Measurements from ENCODE around the gene PPP1R36. TPM values are rescaled to one million over a fixed set of nuclear protein-coding genes. Genes with fewer than 3 reads are reported as not detected.
A peak's percentile ranks its signal among the peaks of the same experiment; 100 is the strongest.

Gene PPP1R36
- total RNA-seq, 4 donors from 2014 or later, result 0.31 to 2.4 (median 0.55) TPM; not detected in 1

DNA sequence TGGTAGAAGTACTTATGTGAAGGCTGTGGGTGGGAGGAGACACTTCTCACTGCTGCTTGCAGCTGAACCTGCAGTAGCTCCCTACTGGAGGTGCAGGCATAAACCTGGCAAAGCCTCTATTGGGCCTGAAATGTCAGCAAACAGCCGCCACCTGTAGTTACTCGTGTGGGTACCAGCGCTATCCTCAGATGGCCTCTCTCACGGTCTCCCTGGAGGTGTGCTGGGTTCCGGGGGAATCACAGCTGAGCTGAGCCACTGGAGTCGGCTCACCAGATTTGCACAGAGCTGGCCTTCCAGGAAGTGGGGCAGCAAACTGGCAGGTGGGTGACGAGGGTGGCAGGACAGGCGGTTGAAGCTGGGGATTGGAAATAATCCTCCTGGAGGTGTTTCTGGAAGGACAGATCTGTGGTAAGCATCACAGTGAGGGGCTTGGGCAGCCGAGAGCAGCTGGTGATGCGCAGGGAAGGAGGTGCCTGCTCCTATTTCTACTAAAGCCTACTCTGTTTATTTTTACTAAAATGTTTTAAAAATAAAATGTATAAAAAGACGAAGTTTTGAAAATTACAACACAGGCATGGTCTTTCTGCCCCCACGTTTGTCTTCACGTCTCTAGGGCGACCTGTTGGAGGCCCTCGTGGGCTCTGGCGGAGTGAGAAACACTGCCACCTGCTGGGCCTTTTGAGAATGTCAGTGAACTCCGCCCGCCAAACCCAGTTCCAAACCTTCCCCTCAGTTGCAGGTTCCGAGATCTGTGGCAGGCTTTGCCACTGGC, 86.6 kb downstream of the PPP1R36 start:
- Histone ChIP-seq H3K27me3 (no peaks in the 10 kb centered on the region), H3K4me1 (peaks cover 0 to 5% of the 10 kb centered on the region in 2 donors), H3K4me3 (no peak overlapping the region), H3K9me3 (no peaks in the 10 kb centered on the region), H3K27ac (no peak overlapping the region), H3K36me3 (no peaks in the 10 kb centered on the region)
- DNase-seq (peak; percentile 41 to 59), ATAC-seq (peak; percentile 89 to 92)
- intact Hi-C loops (cut with DNase I; ENCODE audit: low total_unique reads), result loop anchor here (1.0 to 5.0 kb wide), 4 partner anchors 64 to 292 kb away; partner anchors contain the start of gene HSPA2
- in situ Hi-C loops (cut with MboI; ENCODE audit: low sequenced_read_pairs in 4 of 4), result loop anchor here (10.0 to 25.0 kb wide), 7 partner anchors 92 to 299 kb away; partner anchors contain the start of genes HSPA2 (in 2 of the 4) and PPP1R36 (in 2 of the 4)
- TF ChIP-seq POLR2A (IDR thresholded peaks at IDR 0.05), result no peak
- TF ChIP-seq, protein P1, sequence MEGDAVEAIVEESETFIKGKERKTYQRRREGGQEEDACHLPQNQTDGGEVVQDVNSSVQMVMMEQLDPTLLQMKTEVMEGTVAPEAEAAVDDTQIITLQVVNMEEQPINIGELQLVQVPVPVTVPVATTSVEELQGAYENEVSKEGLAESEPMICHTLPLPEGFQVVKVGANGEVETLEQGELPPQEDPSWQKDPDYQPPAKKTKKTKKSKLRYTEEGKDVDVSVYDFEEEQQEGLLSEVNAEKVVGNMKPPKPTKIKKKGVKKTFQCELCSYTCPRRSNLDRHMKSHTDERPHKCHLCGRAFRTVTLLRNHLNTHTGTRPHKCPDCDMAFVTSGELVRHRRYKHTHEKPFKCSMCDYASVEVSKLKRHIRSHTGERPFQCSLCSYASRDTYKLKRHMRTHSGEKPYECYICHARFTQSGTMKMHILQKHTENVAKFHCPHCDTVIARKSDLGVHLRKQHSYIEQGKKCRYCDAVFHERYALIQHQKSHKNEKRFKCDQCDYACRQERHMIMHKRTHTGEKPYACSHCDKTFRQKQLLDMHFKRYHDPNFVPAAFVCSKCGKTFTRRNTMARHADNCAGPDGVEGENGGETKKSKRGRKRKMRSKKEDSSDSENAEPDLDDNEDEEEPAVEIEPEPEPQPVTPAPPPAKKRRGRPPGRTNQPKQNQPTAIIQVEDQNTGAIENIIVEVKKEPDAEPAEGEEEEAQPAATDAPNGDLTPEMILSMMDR (IDR thresholded peaks at IDR 0.05 in 4 of 5, conservative IDR thresholded peaks at IDR 0.05 in 1 of 5), result peak; percentile 82 to 92 (median 89)

- H3K9me3 ChIP-seq, result no peaks in the 10 kb centered on the region
- in situ Hi-C loops (cut with MboI; ENCODE audit: low sequenced_read_pairs in 4 of 4), result loop anchor here (10.0 to 25.0 kb wide), 7 partner anchors 92 to 300 kb away; partner anchors contain the start of genes HSPA2 (in 2 of the 4) and PPP1R36 (in 2 of the 4)
- H3K27ac ChIP-seq, result no peak overlapping the region
- no peak overlapping the region for H3K4me3 ChIP-seq
- TF ChIP-seq, protein P1 (IDR thresholded peaks at IDR 0.05 in 4 of 5, conservative IDR thresholded peaks at IDR 0.05 in 1 of 5), result peak in 1 of 5 experiments; percentile 3
- no peak for TF ChIP-seq POLR2A (IDR thresholded peaks at IDR 0.05)
- ATAC-seq (no peak), DNase-seq (no peak)
- H3K4me1 ChIP-seq, result peaks cover 0 to 5% of the 10 kb centered on the region in 2 donors
- H3K36me3 ChIP-seq, result no peaks in the 10 kb centered on the region
- intact Hi-C loops (cut with DNase I; ENCODE audit: low total_unique reads), result loop anchor here (1.0 to 5.0 kb wide), 4 partner anchors 65 to 293 kb away; partner anchors contain the start of gene HSPA2
- H3K27me3 ChIP-seq, result no peaks in the 10 kb centered on the region
Measured at GRCh38 chr14:64636980-64637429, 87.2 kb downstream of the PPP1R36 start.

GRCh38 chr14:64637735-64638473, 88.1 kb downstream of the PPP1R36 start:
- intact Hi-C loops (cut with DNase I; ENCODE audit: low total_unique reads), result loop anchor here (5.0 kb wide), 2 partner anchors 66 to 206 kb away; no protein-coding TSS in a partner anchor
- Histone ChIP-seq H3K9me3 (no peaks in the 10 kb centered on the region), H3K36me3 (no peaks in the 10 kb centered on the region), H3K4me1 (peaks cover 0 to 5% of the 10 kb centered on the region in 2 donors), H3K27ac (no peak overlapping the region), H3K27me3 (no peaks in the 10 kb centered on the region), H3K4me3 (no peak overlapping the region)
- DNase-seq (no peak), ATAC-seq (no peak)
- in situ Hi-C loops (cut with MboI; ENCODE audit: low sequenced_read_pairs in 4 of 4), result loop anchor here (10.0 to 25.0 kb wide), 7 partner anchors 93 to 301 kb away; partner anchors contain the start of genes HSPA2 (in 2 of the 4) and PPP1R36 (in 2 of the 4)
- TF ChIP-seq POLR2A (IDR thresholded peaks at IDR 0.05), result no peak
- TF ChIP-seq, protein P1 (IDR thresholded peaks at IDR 0.05 in 4 of 5, conservative IDR thresholded peaks at IDR 0.05 in 1 of 5), result no peak

DNA sequence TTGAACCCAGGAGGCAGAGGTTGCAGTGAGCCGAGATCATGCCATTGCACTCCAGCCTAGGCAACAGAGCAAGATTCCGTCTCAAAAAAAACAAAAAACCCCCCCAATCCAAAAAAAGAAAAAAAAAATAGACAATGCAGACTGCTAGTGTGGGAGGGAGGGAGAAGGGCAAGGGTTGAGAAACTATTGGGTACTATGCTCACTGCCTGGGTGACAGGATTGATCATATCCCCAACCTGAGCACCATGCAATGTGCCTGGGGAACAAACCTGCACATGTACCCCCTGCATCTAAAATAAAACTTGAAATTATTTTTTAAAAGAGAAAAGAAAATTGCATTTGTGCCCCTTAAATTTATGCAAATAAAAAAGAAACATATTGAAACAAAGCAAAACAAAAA, 88.9 kb downstream of the PPP1R36 start:
- H3K4me3 ChIP-seq, result no peak overlapping the region
- no peaks in the 10 kb centered on the region for H3K9me3 ChIP-seq
- DNase-seq (no peak), ATAC-seq (no peak)
- H3K27ac ChIP-seq, result no peak overlapping the region
- TF ChIP-seq POLR2A (IDR thresholded peaks at IDR 0.05), result no peak
- peaks cover 0 to 5% of the 10 kb centered on the region in 2 donors for H3K4me1 ChIP-seq
- intact Hi-C loops (cut with DNase I; ENCODE audit: low total_unique reads) (loop anchor here (5.0 kb wide), 2 partner anchors 66 to 206 kb away; no protein-coding TSS in a partner anchor), in situ Hi-C loops (cut with MboI; ENCODE audit: low sequenced_read_pairs in 4 of 4) (loop anchor here (10.0 to 25.0 kb wide), 7 partner anchors 94 to 301 kb away; partner anchors contain the start of genes HSPA2 (in 2 of the 4) and PPP1R36 (in 2 of the 4))
- H3K36me3 ChIP-seq, result no peaks in the 10 kb centered on the region
- no peaks in the 10 kb centered on the region for H3K27me3 ChIP-seq

Other genes starting within 250 kb of the PPP1R36 start
- 10 to 100 TPM; 36.2 to 68.7 (median 42.0) TPM for gene MTHFD1, start 161.6 kb upstream of the PPP1R36 start, total RNA-seq
- gene AKAP5, start 84.5 kb upstream of the PPP1R36 start, total RNA-seq, result under 1 TPM; 0.04 to 0.87 (median 0.42) TPM
- gene ZBTB25, start 46.1 kb upstream of the PPP1R36 start, total RNA-seq, result 10 to 100 TPM in 2 of 4 donors, 1 to 10 TPM in 2; 6.9 to 13.7 (median 10.4) TPM
- gene ZBTB1, start 45.2 kb upstream of the PPP1R36 start, total RNA-seq, result 10 to 100 TPM; 36.9 to 49.2 (median 38.0) TPM
- 100 to 1,000 TPM in 2 of 4 donors, 10 to 100 TPM in 2; 69.6 to 113 (median 96.4) TPM for gene HSPA2, start 9.2 kb upstream of the PPP1R36 start, total RNA-seq
- 10 to 100 TPM in 3 of 4 donors, 1 to 10 TPM in 1; 8.8 to 18.8 (median 14.5) TPM for gene PLEKHG3, start 154.5 kb downstream of the PPP1R36 start, total RNA-seq

Measured in gastrocnemius medialis (tissue), 4 donors.